CD4-positive, alpha-beta T cell (primary cell): ENCODE data around the gene ADAMTS1. TPM values are rescaled to one million over a fixed set of nuclear protein-coding genes. Genes with fewer than 3 reads are reported as not detected.

Experiments used
- ATAC-seq: fragments of 200-7000 bp; cut with Tn5 transposase; one replicate; pipeline ENCODE4 v1.10.0; 2022; ENCODE audit warnings: mild to moderate bottlenecking; ENCODE audit not compliant: poor library complexity
- CTCF ChIA-PET: fragments of 350-600 bp; sonication (Branson Sonifier 250); formaldehyde crosslinking; loops from one replicate; lab custom pipeline; 2021; ENCODE audit warnings: antibody characterized with exemption, inconsistent platforms; lab: Charles Lee
- POLR2A ChIA-PET: fragments of 350-600 bp; sonication (Branson Sonifier 250); formaldehyde crosslinking; loops from one replicate; lab custom pipeline; 2021; ENCODE audit warnings: antibody characterized with exemption, inconsistent platforms; lab: Charles Lee
- DNase-seq, 14 experiments: peaks; one replicate each; pipeline ENCODE4 v3.0.0-alpha.2; 2013 to 2020; ENCODE audit warnings: mixed read lengths in 2 of 14
- H3K27ac ChIP-seq, 2 donors: one replicate each; pipeline versions ENCODE4 v1.5.1 to v1.7.0; 2013; ENCODE audit warnings: low read length in 2 of 2, low read depth in 1 of 2, mild to moderate bottlenecking in 1 of 2
- H3K27me3 ChIP-seq, 2 experiments: 1 replicate in 1 of 2; 2 replicates in 1 of 2; pipeline versions ENCODE4 v1.6.1 to v1.7.0; 2013; ENCODE audit warnings: low read length in 2 of 2, control low read depth in 1 of 2, mild to moderate bottlenecking in 1 of 2, moderate library complexity in 1 of 2; ENCODE audit not compliant: insufficient read depth in 2 of 2, control insufficient read depth in 1 of 2
- H3K36me3 ChIP-seq: one replicate; pipeline ENCODE4 v1.6.1; 2013; ENCODE audit warnings: low read length, control low read depth; ENCODE audit not compliant: insufficient read depth
- H3K4me1 ChIP-seq: one replicate; pipeline ENCODE4 v1.6.1; 2013; ENCODE audit warnings: low read length, control low read depth; ENCODE audit not compliant: insufficient read depth
- H3K4me3 ChIP-seq: one replicate; pipeline ENCODE4 v1.5.1; 2013; ENCODE audit warnings: mild to moderate bottlenecking, low read length, moderate library complexity
- H3K9me3 ChIP-seq, 2 experiments: 1 replicate in 1 of 2; 2 replicates in 1 of 2; pipeline versions ENCODE4 v1.6.1 to v1.7.0; 2013; ENCODE audit warnings: low read length in 2 of 2, mild to moderate bottlenecking in 2 of 2, control low read depth in 1 of 2, moderate library complexity in 1 of 2; ENCODE audit not compliant: control insufficient read depth in 1 of 2, insufficient read depth in 1 of 2
- H3K27ac Mint-ChIP-seq: one replicate; pipeline ENCODE4 v1.8.0; 2020; ENCODE audit warnings: mixed read lengths
- H3K27me3 Mint-ChIP-seq: one replicate; pipeline ENCODE4 v1.8.0; 2021; ENCODE audit warnings: mixed read lengths
- H3K36me3 Mint-ChIP-seq: one replicate; pipeline ENCODE4 v1.8.0; 2021; ENCODE audit warnings: low read depth, mixed read lengths
- H3K4me1 Mint-ChIP-seq: one replicate; pipeline ENCODE4 v1.8.0; 2021; ENCODE audit warnings: low read depth, mixed read lengths
- H3K4me3 Mint-ChIP-seq: one replicate; pipeline ENCODE4 v1.8.0; 2020; ENCODE audit warnings: mild to moderate bottlenecking, mixed read lengths
- H3K9me3 Mint-ChIP-seq: one replicate; pipeline ENCODE4 v1.8.0; 2020; ENCODE audit warnings: mixed read lengths
- CTCF ChIP-seq: fragments of 200-600 bp; IDR thresholded peaks from one replicate; pipeline ENCODE4 v1.8.0; 2022; ENCODE audit warnings: antibody characterized with exemption, mild to moderate bottlenecking
- intact Hi-C, 2 experiments: fragments of 100-400 bp; cut with DNase I in 1 of 2; cut with micrococcal nuclease in 1 of 2; formaldehyde crosslinking; loops; one replicate each; pipeline versions ENCODE4 v1.15.1 to v1.9.0; 2023 to 2025; cut with DNase I, micrococcal nuclease
- total RNA-seq, 174 experiments: library from RNA in 2 of 174; stranded (reverse) in 2 of 174; gene quantifications; one replicate each; pipeline ENCODE4 v1.2.3 and lab custom pipeline; 2021 to 2026

The ADAMTS1 gene
- total RNA-seq, 2 experiments from 2014 or later, result 0.08 to 0.25 TPM

- CTCF ChIA-PET, result no interaction called here
Observed at GRCh38 chr21:26814386-26814785, 30.8 kb downstream of the ADAMTS1 start.

GRCh38 chr21:26813426-26813998 lies 31.7 kb downstream of the ADAMTS1 start:
- no peak overlapping the region for H3K4me3 ChIP-seq
- no peak overlapping the region for H3K27ac Mint-ChIP-seq
- H3K9me3 Mint-ChIP-seq, result no peaks in the 10 kb centered on the region
- no peak for TF ChIP-seq CTCF
- ATAC-seq (no peak), DNase-seq (no peak)
- intact Hi-C loops, result no loop called here
- H3K4me1 ChIP-seq, result no peaks in the 10 kb centered on the region
- no peaks in the 10 kb centered on the region for H3K36me3 ChIP-seq
- ChIA-PET POLR2A (no interaction called here), CTCF (no interaction called here)
- no peaks in the 10 kb centered on the region for H3K27me3 Mint-ChIP-seq
- no peak overlapping the region for H3K4me3 Mint-ChIP-seq
- H3K36me3 Mint-ChIP-seq, result no peaks in the 10 kb centered on the region
- H3K4me1 Mint-ChIP-seq, result no peaks in the 10 kb centered on the region
- no peak overlapping the region for H3K27ac ChIP-seq
- no peaks in the 10 kb centered on the region for H3K9me3 ChIP-seq
- H3K27me3 ChIP-seq, result no peaks in the 10 kb centered on the region

More at GRCh38 chr21:26814386-26814785, 30.8 kb downstream of the ADAMTS1 start:
- intact Hi-C loops, result no loop called here
- no peak overlapping the region for H3K4me3 Mint-ChIP-seq
- H3K27ac Mint-ChIP-seq, result no peak overlapping the region
- Histone ChIP-seq H3K27me3 (no peaks in the 10 kb centered on the region), H3K36me3 (no peaks in the 10 kb centered on the region), H3K27ac (no peak overlapping the region), H3K4me3 (no peak overlapping the region), H3K9me3 (no peaks in the 10 kb centered on the region), H3K4me1 (no peaks in the 10 kb centered on the region)
- no peaks in the 10 kb centered on the region for H3K27me3 Mint-ChIP-seq
- POLR2A ChIA-PET, result no interaction called here
- DNase-seq (no peak), ATAC-seq (no peak)
- no peaks in the 10 kb centered on the region for H3K9me3 Mint-ChIP-seq
- H3K4me1 Mint-ChIP-seq, result no peaks in the 10 kb centered on the region
- no peaks in the 10 kb centered on the region for H3K36me3 Mint-ChIP-seq
- TF ChIP-seq CTCF, result no peak

- intact Hi-C loops, result no loop called here
- Mint-ChIP-seq H3K27me3 (peaks cover 5% of the 10 kb centered on the region), H3K27ac (no peak overlapping the region)
Observed at GRCh38 chr21:26812173-26812572, 33.0 kb downstream of the ADAMTS1 start.

More at GRCh38 chr21:26812173-26812572, 33.0 kb downstream of the ADAMTS1 start:
- Histone ChIP-seq H3K4me1 (no peaks in the 10 kb centered on the region), H3K4me3 (no peak overlapping the region), H3K9me3 (no peaks in the 10 kb centered on the region), H3K27me3 (no peaks in the 10 kb centered on the region), H3K27ac (no peak overlapping the region), H3K36me3 (no peaks in the 10 kb centered on the region)
- Mint-ChIP-seq H3K36me3 (no peaks in the 10 kb centered on the region), H3K4me3 (no peak overlapping the region), H3K9me3 (no peaks in the 10 kb centered on the region), H3K4me1 (no peaks in the 10 kb centered on the region)
- ChIA-PET POLR2A (no interaction called here), CTCF (no interaction called here)
- DNase-seq, result no peak
- no peak for ATAC-seq
- no peak for TF ChIP-seq CTCF
